Measurements from ENCODE around the gene EPS8L1. TPM values are rescaled to one million over a fixed set of nuclear protein-coding genes. Genes with fewer than 3 reads are reported as not detected.
A peak's percentile ranks its signal among the peaks of the same experiment; 100 is the strongest.

EPS8L1 gene
- total RNA-seq, 3 donors from 2014 or later (not counting 1 experiment from before 2014, with no cell fraction given) = 8.8 to 15.7 (median 10.0) TPM

DNA sequence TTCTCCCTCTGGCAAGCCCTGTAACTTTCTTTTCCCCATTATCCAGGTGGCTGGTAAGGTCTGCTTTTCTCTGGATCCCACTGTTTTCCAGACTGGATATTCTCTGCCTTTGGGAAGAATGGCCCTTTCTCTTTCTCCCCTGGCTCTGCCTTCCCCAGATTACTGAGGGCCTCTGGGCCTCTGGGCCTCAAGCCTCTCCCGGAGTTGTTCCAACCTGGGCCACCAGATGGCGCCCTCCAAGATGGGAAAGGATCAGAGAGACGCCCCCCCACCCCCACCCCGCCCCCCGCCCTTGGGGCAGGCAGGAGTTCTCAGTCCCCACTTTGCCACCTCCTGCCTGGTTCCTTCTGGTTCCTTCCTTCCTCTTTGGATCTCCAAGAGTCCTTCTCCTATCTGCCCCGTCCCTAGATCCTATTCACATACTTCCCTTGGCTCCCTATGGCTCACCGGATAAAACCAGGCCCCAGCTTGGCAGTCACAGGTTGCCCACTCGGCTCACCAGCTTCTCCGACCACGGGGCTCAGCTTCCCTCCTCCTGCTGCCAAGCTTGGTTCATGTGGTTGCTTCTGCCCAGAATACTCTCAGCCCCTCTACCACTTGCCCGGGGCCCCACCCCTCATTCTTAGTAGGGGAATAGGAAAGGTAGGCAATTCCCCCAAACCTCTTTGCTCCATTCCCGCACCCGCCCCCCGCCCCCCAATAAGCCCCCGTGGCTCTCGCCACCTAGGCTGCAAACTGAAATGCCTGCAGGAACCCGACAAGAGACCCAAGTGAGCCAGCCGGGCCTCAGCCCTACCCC lies 13.1 kb downstream of the EPS8L1 start:
- Mint-ChIP-seq H3K9me3 (no peaks in the 10 kb centered on the region), H3K4me3 (peak overlapping the region; percentile 89), H3K27ac (peak overlapping the region; percentile 46 to 81), H3K4me1 (peaks cover 20 to 31% of the 10 kb centered on the region in 2 donors), H3K36me3 (no peaks in the 10 kb centered on the region), H3K27me3 (ENCODE audit: low read depth in 2 of 2) (peaks cover 20 to 34% of the 10 kb centered on the region in 2 donors)
- Histone ChIP-seq H3K36me3 (ENCODE audit: control insufficient read depth, insufficient read depth, low read length) (peaks cover 12% of the 10 kb centered on the region), H3K27me3 (ENCODE audit: control insufficient read depth, insufficient read depth, low read length) (peaks cover 21% of the 10 kb centered on the region), H3K27ac (ENCODE audit: low read length) (no peak overlapping the region), H3K9me3 (ENCODE audit: control insufficient read depth, insufficient read depth, low read length) (no peaks in the 10 kb centered on the region), H3K4me1 (ENCODE audit: control insufficient read depth, insufficient read depth, low read length) (peaks cover 25% of the 10 kb centered on the region), H3K4me3 (ENCODE audit: low read length) (no peak overlapping the region)
- ATAC-seq (peak in 2 of 3 donors; percentile 51 to 60), DNase-seq (peak; percentile 77 to 84)
- intact Hi-C loops (cut with micrococcal nuclease) = loop anchor here (10.0 kb wide), 1 partner anchor 76 kb away; the partner anchor contains the start of gene DNAAF3
- TF ChIP-seq, protein P1, sequence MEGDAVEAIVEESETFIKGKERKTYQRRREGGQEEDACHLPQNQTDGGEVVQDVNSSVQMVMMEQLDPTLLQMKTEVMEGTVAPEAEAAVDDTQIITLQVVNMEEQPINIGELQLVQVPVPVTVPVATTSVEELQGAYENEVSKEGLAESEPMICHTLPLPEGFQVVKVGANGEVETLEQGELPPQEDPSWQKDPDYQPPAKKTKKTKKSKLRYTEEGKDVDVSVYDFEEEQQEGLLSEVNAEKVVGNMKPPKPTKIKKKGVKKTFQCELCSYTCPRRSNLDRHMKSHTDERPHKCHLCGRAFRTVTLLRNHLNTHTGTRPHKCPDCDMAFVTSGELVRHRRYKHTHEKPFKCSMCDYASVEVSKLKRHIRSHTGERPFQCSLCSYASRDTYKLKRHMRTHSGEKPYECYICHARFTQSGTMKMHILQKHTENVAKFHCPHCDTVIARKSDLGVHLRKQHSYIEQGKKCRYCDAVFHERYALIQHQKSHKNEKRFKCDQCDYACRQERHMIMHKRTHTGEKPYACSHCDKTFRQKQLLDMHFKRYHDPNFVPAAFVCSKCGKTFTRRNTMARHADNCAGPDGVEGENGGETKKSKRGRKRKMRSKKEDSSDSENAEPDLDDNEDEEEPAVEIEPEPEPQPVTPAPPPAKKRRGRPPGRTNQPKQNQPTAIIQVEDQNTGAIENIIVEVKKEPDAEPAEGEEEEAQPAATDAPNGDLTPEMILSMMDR (IDR thresholded peaks at IDR 0.05) = peak; percentile 86
- WGBS (ENCODE audit: insufficient coverage) = 70% methylated on average over 10 of the region's 18 CpGs

DNA sequence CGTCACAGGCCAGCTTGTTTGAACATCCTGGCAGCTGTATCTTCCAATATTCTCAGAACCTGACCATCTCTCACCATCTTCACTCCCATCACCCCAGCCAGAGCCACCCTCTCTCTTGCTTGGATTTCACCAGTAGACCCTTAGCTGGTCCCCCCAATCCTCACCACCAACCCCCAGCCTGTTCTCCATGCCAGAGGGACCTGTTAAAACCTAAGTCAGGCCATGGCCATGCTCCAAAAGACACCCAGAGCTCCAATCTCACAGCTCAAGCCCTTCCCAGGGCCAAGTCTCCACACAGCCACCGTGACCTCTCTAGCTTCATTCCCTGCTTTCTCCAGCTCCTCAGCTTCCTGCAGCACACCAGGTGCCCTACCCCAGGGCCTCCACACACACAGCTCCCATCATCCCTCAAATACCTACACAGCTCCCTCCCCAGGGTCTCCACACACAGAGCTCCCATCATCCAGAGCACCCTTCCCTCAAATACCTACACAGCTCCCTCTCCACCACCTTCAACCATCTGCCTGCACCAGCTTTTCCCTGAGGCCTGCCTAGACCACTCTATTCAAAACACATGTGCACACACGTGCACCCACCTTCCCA lies 13.8 kb downstream of the EPS8L1 start:
- H3K9me3 Mint-ChIP-seq = no peaks in the 10 kb centered on the region
- TF ChIP-seq, protein P1 (IDR thresholded peaks at IDR 0.05) = no peak
- peak overlapping the region; percentile 14 for H3K4me3 Mint-ChIP-seq
- H3K4me1 Mint-ChIP-seq = peaks cover 20 to 31% of the 10 kb centered on the region in 2 donors
- H3K27ac ChIP-seq (ENCODE audit: low read length) = no peak overlapping the region
- ATAC-seq (no peak), DNase-seq (no peak)
- H3K27ac Mint-ChIP-seq = no peak overlapping the region
- no peaks in the 10 kb centered on the region for H3K9me3 ChIP-seq (ENCODE audit: control insufficient read depth, insufficient read depth, low read length)
- H3K36me3 Mint-ChIP-seq = no peaks in the 10 kb centered on the region
- intact Hi-C loops (cut with micrococcal nuclease) = loop anchor here (10.0 kb wide), 1 partner anchor 75 kb away; the partner anchor contains the start of gene DNAAF3
- peaks cover 18% of the 10 kb centered on the region for H3K27me3 ChIP-seq (ENCODE audit: control insufficient read depth, insufficient read depth, low read length)
- peaks cover 20 to 28% of the 10 kb centered on the region in 2 donors for H3K27me3 Mint-ChIP-seq (ENCODE audit: low read depth in 2 of 2)
- no peak overlapping the region for H3K4me3 ChIP-seq (ENCODE audit: low read length)
- H3K4me1 ChIP-seq (ENCODE audit: control insufficient read depth, insufficient read depth, low read length) = peaks cover 25% of the 10 kb centered on the region
- H3K36me3 ChIP-seq (ENCODE audit: control insufficient read depth, insufficient read depth, low read length) = peaks cover 15% of the 10 kb centered on the region
- WGBS (ENCODE audit: insufficient coverage) = 97% methylated on average over 3 of the region's 3 CpGs

DNA sequence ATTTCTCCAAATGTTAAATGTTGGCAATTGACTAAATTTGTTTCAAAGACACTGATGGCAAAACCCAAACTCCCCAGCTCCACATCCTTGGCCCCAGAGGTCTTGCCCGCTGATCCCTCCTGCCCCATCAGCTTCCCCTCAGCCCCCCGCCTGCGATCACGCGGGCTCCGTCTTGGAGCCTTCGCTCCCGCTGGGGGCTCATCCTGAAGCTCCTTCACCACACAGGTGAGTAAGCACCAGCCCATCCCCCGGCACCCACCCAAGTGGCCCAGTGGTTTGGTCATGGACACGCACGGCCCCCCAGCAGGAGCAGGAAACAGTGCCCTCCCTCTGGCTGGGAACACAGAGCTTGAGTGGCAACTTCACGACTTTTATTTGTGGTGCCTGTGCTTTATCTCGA lies 14.9 kb downstream of the EPS8L1 start:
- ATAC-seq = no peak
- Mint-ChIP-seq H3K27me3 (ENCODE audit: low read depth in 2 of 2) (peaks cover 20 to 27% of the 10 kb centered on the region in 2 donors), H3K9me3 (no peaks in the 10 kb centered on the region), H3K27ac (no peak overlapping the region), H3K4me3 (no peak overlapping the region), H3K36me3 (no peaks in the 10 kb centered on the region), H3K4me1 (peaks cover 20 to 31% of the 10 kb centered on the region in 2 donors)
- WGBS (ENCODE audit: insufficient coverage) = 89% methylated on average over 13 of the region's 13 CpGs
- TF ChIP-seq, protein P1 (IDR thresholded peaks at IDR 0.05) = no peak
- Histone ChIP-seq H3K4me1 (ENCODE audit: control insufficient read depth, insufficient read depth, low read length) (peaks cover 25% of the 10 kb centered on the region), H3K36me3 (ENCODE audit: control insufficient read depth, insufficient read depth, low read length) (peaks cover 24% of the 10 kb centered on the region), H3K27ac (ENCODE audit: low read length) (no peak overlapping the region), H3K9me3 (ENCODE audit: control insufficient read depth, insufficient read depth, low read length) (no peaks in the 10 kb centered on the region), H3K4me3 (ENCODE audit: low read length) (no peak overlapping the region), H3K27me3 (ENCODE audit: control insufficient read depth, insufficient read depth, low read length) (peaks cover 18% of the 10 kb centered on the region)
- intact Hi-C loops (cut with micrococcal nuclease) = no loop called here
- no peak for DNase-seq

All from natural killer cell (primary cell).